ENCODE data around the gene LDB1.

- TF ChIP-seq CTCF (IDR thresholded peaks at IDR 0.05; ENCODE audit: extremely low read depth in 1 of 2, insufficient read depth in 1 of 2, low read depth in 1 of 2, low read length in 2 of 2) (no peak), EZH2 (IDR thresholded peaks at IDR 0.05; ENCODE audit: borderline replicate concordance, low read depth, low read length, severe bottlenecking) (no peak), MAX (IDR thresholded peaks at IDR 0.05; ENCODE audit: insufficient read depth, insufficient read length) (no peak)
Observed at GRCh38 chr10:102111276-102111675, 8.9 kb downstream of the LDB1 start.

Data from endothelial cell of umbilical vein (primary cell).